Right atrium auricular region (tissue), 2 donors: ENCODE results near the gene EPHA2. TPM values are rescaled to one million over a fixed set of nuclear protein-coding genes. Genes with fewer than 3 reads are reported as not detected.

Experiments
- DNase-seq: peaks from one replicate; pipeline ENCODE4 v3.0.0-alpha.2; 2019; ENCODE audit warnings: low spot score
- H3K27ac ChIP-seq, 2 donors: fragments of 200-600 bp; sonication (generic); 1 replicate in 1 of 2; 2 replicates in 1 of 2; pipeline ENCODE4 v1.5.1; 2016 to 2019
- H3K27me3 ChIP-seq, 2 donors: fragments of 200-600 bp; sonication (generic); one replicate each; pipeline versions ENCODE4 v1.5.1 to v1.6.0; 2017 to 2019
- H3K36me3 ChIP-seq: fragments of 200-600 bp; sonication (generic); one replicate; pipeline ENCODE4 v1.5.1; 2016
- H3K4me1 ChIP-seq, 2 donors: fragments of 200-600 bp; sonication (generic); one replicate each; pipeline versions ENCODE4 v1.5.1 to v1.6.0; 2017 to 2019
- H3K4me3 ChIP-seq, 2 donors: fragments of 200-600 bp; sonication (generic); 1 replicate in 1 of 2; 2 replicates in 1 of 2; pipeline ENCODE4 v1.5.1; 2017 to 2019; ENCODE audit warnings: mild to moderate bottlenecking in 1 of 2, moderate library complexity in 1 of 2
- H3K9me3 ChIP-seq, 2 donors: fragments of 200-600 bp; sonication (generic); one replicate each; pipeline ENCODE4 v1.5.1; 2019
- total RNA-seq, 2 donors: library from RNA; depleted of rRNA; stranded (reverse); fragments of >200 nt; gene quantifications; one replicate each; pipeline ENCODE4 v1.1.0, GENCODE V29; 2016
- TF ChIP-seq, protein P1 (sequence below), 2 donors: fragments of 200-600 bp; sonication (generic); IDR thresholded peaks; one replicate each; pipeline ENCODE4 v1.5.1; 2019; ENCODE audit warnings: antibody characterized with exemption in 2 of 2

Gene EPHA2
- total RNA-seq, 2 donors from 2014 or later = 17.5 to 43.5 TPM

DNA sequence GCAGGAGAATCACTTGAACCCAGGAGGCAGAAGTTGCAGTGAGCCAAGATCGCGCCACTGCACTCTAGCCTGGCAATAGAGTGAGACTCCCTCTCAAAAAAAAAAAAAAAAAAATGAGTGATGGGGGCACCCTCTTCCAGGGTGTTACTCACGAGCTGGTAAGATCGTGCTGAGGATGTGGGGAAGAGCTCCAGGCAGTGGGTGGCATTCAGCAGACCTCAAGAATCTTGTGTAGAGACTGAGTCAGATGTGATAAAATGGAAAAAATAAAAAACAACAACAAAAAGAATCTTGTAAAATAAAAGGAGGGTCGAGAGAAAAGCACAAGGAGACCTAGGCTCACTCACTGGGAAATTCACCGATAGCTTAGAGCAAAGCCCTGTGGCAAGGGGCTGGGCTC, 38.5 kb downstream of the EPHA2 start:
- TF ChIP-seq, protein P1, sequence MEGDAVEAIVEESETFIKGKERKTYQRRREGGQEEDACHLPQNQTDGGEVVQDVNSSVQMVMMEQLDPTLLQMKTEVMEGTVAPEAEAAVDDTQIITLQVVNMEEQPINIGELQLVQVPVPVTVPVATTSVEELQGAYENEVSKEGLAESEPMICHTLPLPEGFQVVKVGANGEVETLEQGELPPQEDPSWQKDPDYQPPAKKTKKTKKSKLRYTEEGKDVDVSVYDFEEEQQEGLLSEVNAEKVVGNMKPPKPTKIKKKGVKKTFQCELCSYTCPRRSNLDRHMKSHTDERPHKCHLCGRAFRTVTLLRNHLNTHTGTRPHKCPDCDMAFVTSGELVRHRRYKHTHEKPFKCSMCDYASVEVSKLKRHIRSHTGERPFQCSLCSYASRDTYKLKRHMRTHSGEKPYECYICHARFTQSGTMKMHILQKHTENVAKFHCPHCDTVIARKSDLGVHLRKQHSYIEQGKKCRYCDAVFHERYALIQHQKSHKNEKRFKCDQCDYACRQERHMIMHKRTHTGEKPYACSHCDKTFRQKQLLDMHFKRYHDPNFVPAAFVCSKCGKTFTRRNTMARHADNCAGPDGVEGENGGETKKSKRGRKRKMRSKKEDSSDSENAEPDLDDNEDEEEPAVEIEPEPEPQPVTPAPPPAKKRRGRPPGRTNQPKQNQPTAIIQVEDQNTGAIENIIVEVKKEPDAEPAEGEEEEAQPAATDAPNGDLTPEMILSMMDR (IDR thresholded peaks at IDR 0.05) = no peak
- no peaks in the 10 kb centered on the region for H3K36me3 ChIP-seq
- H3K27me3 ChIP-seq = no peaks in the 10 kb centered on the region
- no peaks in the 10 kb centered on the region for H3K9me3 ChIP-seq
- DNase-seq = no peak
- H3K4me1 ChIP-seq = peaks cover 0 to 9% of the 10 kb centered on the region in 2 donors
- H3K27ac ChIP-seq = no peak overlapping the region
- H3K4me3 ChIP-seq = no peak overlapping the region

DNA sequence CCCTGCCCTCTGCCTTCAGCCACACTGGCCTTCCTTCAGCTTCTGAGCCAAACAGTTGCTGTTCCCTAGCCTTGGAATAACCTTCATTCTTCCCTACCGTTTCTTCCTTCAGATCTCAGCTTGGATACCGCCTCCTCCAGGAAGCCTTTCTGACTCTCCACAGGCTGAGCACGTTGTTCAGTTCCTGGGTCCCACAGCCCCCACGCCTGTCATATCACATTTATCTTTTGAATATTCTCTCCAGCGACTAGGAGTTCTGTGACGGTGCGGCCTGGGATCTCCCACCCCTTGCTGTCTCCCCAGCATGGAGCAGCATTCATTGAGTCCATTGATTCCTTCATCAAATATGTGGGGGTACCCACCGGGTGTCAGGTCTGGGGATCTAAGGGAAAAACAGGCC, 39.2 kb downstream of the EPHA2 start:
- TF ChIP-seq, protein P1 (IDR thresholded peaks at IDR 0.05) = no peak
- H3K4me1 ChIP-seq = peaks cover 0 to 14% of the 10 kb centered on the region in 2 donors
- no peaks in the 10 kb centered on the region for H3K36me3 ChIP-seq
- DNase-seq = no peak
- no peak overlapping the region for H3K27ac ChIP-seq
- no peak overlapping the region for H3K4me3 ChIP-seq
- no peaks in the 10 kb centered on the region for H3K27me3 ChIP-seq
- H3K9me3 ChIP-seq = no peaks in the 10 kb centered on the region

DNA sequence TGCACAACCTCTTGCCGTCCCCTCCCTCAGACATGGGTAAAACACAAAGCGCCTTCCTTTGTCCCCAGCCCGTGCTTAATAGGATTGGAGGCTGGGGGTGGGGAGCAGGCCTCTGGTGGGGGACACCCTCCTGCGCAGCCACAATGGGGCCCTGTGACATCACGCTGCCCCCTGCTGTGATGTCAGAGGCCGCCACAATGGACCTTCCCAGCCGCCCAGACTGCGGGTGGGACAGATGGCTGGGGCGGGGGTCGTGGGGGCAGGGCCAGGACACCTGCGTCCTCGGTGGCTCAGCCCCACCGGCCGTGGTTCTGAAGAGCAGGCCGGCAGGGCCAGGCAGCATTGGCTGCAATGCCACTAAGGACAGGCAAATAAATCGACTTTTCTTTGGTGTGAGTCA, 39.9 kb downstream of the EPHA2 start:
- Histone ChIP-seq H3K4me1 (peaks cover 0 to 19% of the 10 kb centered on the region in 2 donors), H3K9me3 (no peaks in the 10 kb centered on the region), H3K27ac (no peak overlapping the region), H3K36me3 (no peaks in the 10 kb centered on the region), H3K27me3 (no peaks in the 10 kb centered on the region), H3K4me3 (no peak overlapping the region)
- TF ChIP-seq, protein P1 (IDR thresholded peaks at IDR 0.05) = no peak
- no peak for DNase-seq

DNA sequence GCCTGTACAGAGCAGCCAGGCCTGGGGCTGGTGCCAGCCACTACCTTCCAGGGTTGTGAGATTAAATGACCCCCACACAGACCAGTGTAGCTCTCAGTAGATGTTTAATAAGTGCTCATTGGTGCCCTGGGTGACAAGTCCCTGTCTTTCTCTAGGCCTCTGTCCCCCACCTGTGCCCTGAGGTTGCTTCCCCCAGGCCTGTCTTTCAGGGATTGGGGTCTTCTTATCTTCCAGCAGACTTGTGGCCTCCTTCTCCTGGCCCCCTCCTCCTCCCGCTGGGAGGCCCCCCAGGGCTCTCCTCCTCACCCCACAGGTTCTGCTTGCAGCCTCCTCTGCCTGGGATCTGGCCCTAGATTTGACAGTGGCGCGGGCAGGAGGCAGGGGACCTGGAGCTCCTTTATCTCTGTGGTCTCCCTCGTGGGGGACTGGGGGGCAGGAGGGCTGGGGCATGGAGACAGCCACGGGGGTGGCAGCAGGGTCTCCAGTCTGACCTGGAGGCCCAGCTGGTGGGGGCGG, 40.3 kb downstream of the EPHA2 start:
- H3K4me3 ChIP-seq = no peak overlapping the region
- H3K36me3 ChIP-seq = no peaks in the 10 kb centered on the region
- no peaks in the 10 kb centered on the region for H3K9me3 ChIP-seq
- no peaks in the 10 kb centered on the region for H3K27me3 ChIP-seq
- no peak for DNase-seq
- TF ChIP-seq, protein P1 (IDR thresholded peaks at IDR 0.05) = no peak
- H3K27ac ChIP-seq = no peak overlapping the region
- peaks cover 0 to 19% of the 10 kb centered on the region in 2 donors for H3K4me1 ChIP-seq

DNA sequence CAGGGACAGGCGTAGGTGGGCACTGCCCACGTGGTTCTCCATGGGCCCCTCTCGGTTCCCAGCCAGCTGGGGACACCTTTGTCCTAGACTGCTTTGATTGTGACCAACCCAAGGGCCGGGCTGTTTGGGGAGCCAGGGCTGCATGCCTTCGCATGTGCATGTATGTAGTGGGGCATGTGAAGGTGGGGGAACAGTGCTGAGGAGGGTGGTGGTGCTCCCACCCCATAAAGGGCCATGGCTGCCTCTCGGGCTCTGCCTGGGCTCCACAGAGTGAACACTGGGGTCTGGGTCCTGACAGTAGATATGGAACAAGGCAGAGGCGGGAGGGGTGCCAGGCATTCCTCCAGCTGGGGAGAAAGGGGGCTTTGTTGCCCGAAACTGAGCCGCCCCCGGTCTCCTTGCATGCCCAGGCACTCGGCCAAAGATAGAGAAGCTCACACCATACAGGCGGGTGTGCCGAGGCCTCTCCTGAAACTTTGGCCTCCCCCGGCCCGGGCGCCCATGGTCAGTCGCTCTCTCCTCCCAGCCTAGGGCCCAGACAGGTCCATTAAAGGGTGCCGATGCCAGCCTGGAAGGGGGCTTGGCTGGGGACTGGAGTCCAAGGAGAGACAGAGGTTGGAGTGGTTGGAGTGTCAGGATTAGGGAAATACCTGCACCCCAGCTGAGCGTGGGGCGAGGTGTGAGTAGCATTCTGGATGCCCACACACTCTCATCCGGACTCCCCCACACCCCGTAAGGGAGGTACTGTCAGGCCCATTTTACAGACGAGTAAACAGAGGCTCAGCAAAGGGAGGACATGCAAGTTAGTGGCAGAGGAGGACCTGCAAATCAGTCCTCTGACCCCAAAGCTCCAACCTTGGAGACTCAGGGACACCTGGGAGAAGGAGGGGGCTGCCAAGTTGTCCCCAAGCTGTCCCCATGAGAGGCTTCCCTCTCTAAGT, 41.1 kb downstream of the EPHA2 start:
- H3K4me3 ChIP-seq = no peak overlapping the region
- H3K9me3 ChIP-seq = no peaks in the 10 kb centered on the region
- no peaks in the 10 kb centered on the region for H3K36me3 ChIP-seq
- TF ChIP-seq, protein P1 (IDR thresholded peaks at IDR 0.05) = no peak
- DNase-seq = no peak
- peaks cover 0 to 19% of the 10 kb centered on the region in 2 donors for H3K4me1 ChIP-seq
- no peak overlapping the region for H3K27ac ChIP-seq
- H3K27me3 ChIP-seq = no peaks in the 10 kb centered on the region
